CD4-positive, alpha-beta T cell (primary cell): ENCODE data around the gene DDIT4. TPM values are rescaled to one million over a fixed set of nuclear protein-coding genes. Genes with fewer than 3 reads are reported as not detected.
A peak's percentile ranks its signal among the peaks of the same experiment; 100 is the strongest.

Source experiments
- ATAC-seq: fragments of 200-7000 bp; cut with Tn5 transposase; one replicate; pipeline ENCODE4 v1.10.0; 2022; ENCODE audit warnings: mild to moderate bottlenecking; ENCODE audit not compliant: poor library complexity
- CTCF ChIA-PET: fragments of 350-600 bp; sonication (Branson Sonifier 250); formaldehyde crosslinking; loops from one replicate; lab custom pipeline; 2021; ENCODE audit warnings: antibody characterized with exemption, inconsistent platforms; lab: Charles Lee
- POLR2A ChIA-PET: fragments of 350-600 bp; sonication (Branson Sonifier 250); formaldehyde crosslinking; loops from one replicate; lab custom pipeline; 2021; ENCODE audit warnings: antibody characterized with exemption, inconsistent platforms; lab: Charles Lee
- DNase-seq, 14 experiments: peaks; one replicate each; pipeline ENCODE4 v3.0.0-alpha.2; 2013 to 2020; ENCODE audit warnings: mixed read lengths in 2 of 14
- H3K27ac ChIP-seq, 2 donors: one replicate each; pipeline versions ENCODE4 v1.5.1 to v1.7.0; 2013; ENCODE audit warnings: low read length in 2 of 2, low read depth in 1 of 2, mild to moderate bottlenecking in 1 of 2
- H3K27me3 ChIP-seq, 2 experiments: 1 replicate in 1 of 2; 2 replicates in 1 of 2; pipeline versions ENCODE4 v1.6.1 to v1.7.0; 2013; ENCODE audit warnings: low read length in 2 of 2, control low read depth in 1 of 2, mild to moderate bottlenecking in 1 of 2, moderate library complexity in 1 of 2; ENCODE audit not compliant: insufficient read depth in 2 of 2, control insufficient read depth in 1 of 2
- H3K36me3 ChIP-seq: one replicate; pipeline ENCODE4 v1.6.1; 2013; ENCODE audit warnings: low read length, control low read depth; ENCODE audit not compliant: insufficient read depth
- H3K4me1 ChIP-seq: one replicate; pipeline ENCODE4 v1.6.1; 2013; ENCODE audit warnings: low read length, control low read depth; ENCODE audit not compliant: insufficient read depth
- H3K4me3 ChIP-seq: one replicate; pipeline ENCODE4 v1.5.1; 2013; ENCODE audit warnings: mild to moderate bottlenecking, low read length, moderate library complexity
- H3K9me3 ChIP-seq, 2 experiments: 1 replicate in 1 of 2; 2 replicates in 1 of 2; pipeline versions ENCODE4 v1.6.1 to v1.7.0; 2013; ENCODE audit warnings: low read length in 2 of 2, mild to moderate bottlenecking in 2 of 2, control low read depth in 1 of 2, moderate library complexity in 1 of 2; ENCODE audit not compliant: control insufficient read depth in 1 of 2, insufficient read depth in 1 of 2
- H3K27ac Mint-ChIP-seq: one replicate; pipeline ENCODE4 v1.8.0; 2020; ENCODE audit warnings: mixed read lengths
- H3K27me3 Mint-ChIP-seq: one replicate; pipeline ENCODE4 v1.8.0; 2021; ENCODE audit warnings: mixed read lengths
- H3K36me3 Mint-ChIP-seq: one replicate; pipeline ENCODE4 v1.8.0; 2021; ENCODE audit warnings: low read depth, mixed read lengths
- H3K4me1 Mint-ChIP-seq: one replicate; pipeline ENCODE4 v1.8.0; 2021; ENCODE audit warnings: low read depth, mixed read lengths
- H3K4me3 Mint-ChIP-seq: one replicate; pipeline ENCODE4 v1.8.0; 2020; ENCODE audit warnings: mild to moderate bottlenecking, mixed read lengths
- H3K9me3 Mint-ChIP-seq: one replicate; pipeline ENCODE4 v1.8.0; 2020; ENCODE audit warnings: mixed read lengths
- intact Hi-C, 2 experiments: fragments of 100-400 bp; cut with DNase I in 1 of 2; cut with micrococcal nuclease in 1 of 2; formaldehyde crosslinking; loops; one replicate each; pipeline versions ENCODE4 v1.15.1 to v1.9.0; 2023 to 2025; cut with DNase I, micrococcal nuclease
- total RNA-seq, 174 experiments: library from RNA in 2 of 174; stranded (reverse) in 2 of 174; gene quantifications; one replicate each; pipeline ENCODE4 v1.2.3 and lab custom pipeline; 2021 to 2026
- TF ChIP-seq, protein P1 (sequence below): fragments of 200-600 bp; IDR thresholded peaks from one replicate; pipeline ENCODE4 v1.8.0; 2022; ENCODE audit warnings: antibody characterized with exemption, mild to moderate bottlenecking

The DDIT4 gene
- total RNA-seq, 2 experiments from 2014 or later, result 427 to 436 TPM

- Histone ChIP-seq H3K4me1 (peaks cover 99% of the 10 kb centered on the region), H3K4me3 (no peak overlapping the region), H3K36me3 (no peaks in the 10 kb centered on the region), H3K27ac (no peak overlapping the region), H3K27me3 (no peaks in the 10 kb centered on the region), H3K9me3 (no peaks in the 10 kb centered on the region)
- ChIA-PET POLR2A (no interaction called here), CTCF (no interaction called here)
- H3K4me1 Mint-ChIP-seq, result peaks cover 82% of the 10 kb centered on the region
- peak overlapping the region; percentile 96 for H3K27ac Mint-ChIP-seq
- no peaks in the 10 kb centered on the region for H3K36me3 Mint-ChIP-seq
- TF ChIP-seq, protein P1, sequence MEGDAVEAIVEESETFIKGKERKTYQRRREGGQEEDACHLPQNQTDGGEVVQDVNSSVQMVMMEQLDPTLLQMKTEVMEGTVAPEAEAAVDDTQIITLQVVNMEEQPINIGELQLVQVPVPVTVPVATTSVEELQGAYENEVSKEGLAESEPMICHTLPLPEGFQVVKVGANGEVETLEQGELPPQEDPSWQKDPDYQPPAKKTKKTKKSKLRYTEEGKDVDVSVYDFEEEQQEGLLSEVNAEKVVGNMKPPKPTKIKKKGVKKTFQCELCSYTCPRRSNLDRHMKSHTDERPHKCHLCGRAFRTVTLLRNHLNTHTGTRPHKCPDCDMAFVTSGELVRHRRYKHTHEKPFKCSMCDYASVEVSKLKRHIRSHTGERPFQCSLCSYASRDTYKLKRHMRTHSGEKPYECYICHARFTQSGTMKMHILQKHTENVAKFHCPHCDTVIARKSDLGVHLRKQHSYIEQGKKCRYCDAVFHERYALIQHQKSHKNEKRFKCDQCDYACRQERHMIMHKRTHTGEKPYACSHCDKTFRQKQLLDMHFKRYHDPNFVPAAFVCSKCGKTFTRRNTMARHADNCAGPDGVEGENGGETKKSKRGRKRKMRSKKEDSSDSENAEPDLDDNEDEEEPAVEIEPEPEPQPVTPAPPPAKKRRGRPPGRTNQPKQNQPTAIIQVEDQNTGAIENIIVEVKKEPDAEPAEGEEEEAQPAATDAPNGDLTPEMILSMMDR, result no peak
- H3K4me3 Mint-ChIP-seq, result peak overlapping the region; percentile 75
- no peak for ATAC-seq
- intact Hi-C loops, result loop anchor here in 1 of 2 experiments (2.0 kb wide), 1 partner anchor 20 kb away; no protein-coding TSS in a partner anchor
- no peaks in the 10 kb centered on the region for H3K9me3 Mint-ChIP-seq
- no peak for DNase-seq
- no peaks in the 10 kb centered on the region for H3K27me3 Mint-ChIP-seq
These were observed 23.1 kb upstream of the DDIT4 start for GRCh38 chr10:72250666-72251065.

GRCh38 chr10:72251635-72252034 lies 22.1 kb upstream of the DDIT4 start:
- peaks cover 81% of the 10 kb centered on the region for H3K4me1 Mint-ChIP-seq
- Histone ChIP-seq H3K4me1 (peaks cover 97% of the 10 kb centered on the region), H3K27me3 (no peaks in the 10 kb centered on the region), H3K4me3 (no peak overlapping the region), H3K9me3 (no peaks in the 10 kb centered on the region), H3K36me3 (no peaks in the 10 kb centered on the region), H3K27ac (no peak overlapping the region)
- intact Hi-C loops, result loop anchor here in 1 of 2 experiments (2.0 kb wide), 1 partner anchor 19 kb away; no protein-coding TSS in a partner anchor
- ATAC-seq (no peak), DNase-seq (no peak)
- CTCF ChIA-PET, result no interaction called here
- POLR2A ChIA-PET, result no interaction called here
- peak overlapping the region; percentile 49 for H3K4me3 Mint-ChIP-seq
- TF ChIP-seq, protein P1, result no peak
- H3K36me3 Mint-ChIP-seq, result no peaks in the 10 kb centered on the region
- no peaks in the 10 kb centered on the region for H3K9me3 Mint-ChIP-seq
- H3K27ac Mint-ChIP-seq, result peak overlapping the region; percentile 75
- no peaks in the 10 kb centered on the region for H3K27me3 Mint-ChIP-seq

- Histone ChIP-seq H3K4me1 (peaks cover 92% of the 10 kb centered on the region), H3K4me3 (no peak overlapping the region), H3K27ac (no peak overlapping the region), H3K36me3 (no peaks in the 10 kb centered on the region), H3K9me3 (no peaks in the 10 kb centered on the region), H3K27me3 (no peaks in the 10 kb centered on the region)
- Mint-ChIP-seq H3K4me3 (peak overlapping the region; percentile 34), H3K27me3 (no peaks in the 10 kb centered on the region), H3K4me1 (peaks cover 78% of the 10 kb centered on the region), H3K27ac (peak overlapping the region; percentile 76), H3K9me3 (no peaks in the 10 kb centered on the region), H3K36me3 (no peaks in the 10 kb centered on the region)
- intact Hi-C loops, result no loop called here
- no peak for ATAC-seq
- DNase-seq, result no peak
- POLR2A ChIA-PET, result interaction anchor here (1.1 kb wide), 1 partner anchor 83 kb away, joined by 3 read pairs; no protein-coding TSS in a partner anchor
- TF ChIP-seq, protein P1, result no peak
- CTCF ChIA-PET, result interaction anchor here (0.6 kb wide), 1 partner anchor 30 kb away, joined by 3 read pairs; no protein-coding TSS in a partner anchor
These were observed 20.8 kb upstream of the DDIT4 start for GRCh38 chr10:72252972-72253371.
